Mammary epithelial cell (primary cell): ENCODE data around the gene AACS.

Experiments used
- EZH2 ChIP-seq: IDR thresholded peaks from 2 replicates; pipeline ENCODE4 v1.6.1; 2012; ENCODE audit warnings: low read length, inconsistent platforms, borderline replicate concordance
- TF ChIP-seq, protein P1 (sequence below), 2 donors: IDR thresholded peaks in 1 of 2; conservative IDR thresholded peaks in 1 of 2; 2 replicates each; pipeline ENCODE4 v1.5.1; 2011 to 2012; ENCODE audit warnings: inconsistent platforms in 2 of 2, low read length in 2 of 2, mild to moderate bottlenecking in 2 of 2, control low read depth in 1 of 2, low read depth in 1 of 2; ENCODE audit not compliant: insufficient read depth in 1 of 2; ENCODE audit errors: extremely low read depth in 1 of 2

DNA sequence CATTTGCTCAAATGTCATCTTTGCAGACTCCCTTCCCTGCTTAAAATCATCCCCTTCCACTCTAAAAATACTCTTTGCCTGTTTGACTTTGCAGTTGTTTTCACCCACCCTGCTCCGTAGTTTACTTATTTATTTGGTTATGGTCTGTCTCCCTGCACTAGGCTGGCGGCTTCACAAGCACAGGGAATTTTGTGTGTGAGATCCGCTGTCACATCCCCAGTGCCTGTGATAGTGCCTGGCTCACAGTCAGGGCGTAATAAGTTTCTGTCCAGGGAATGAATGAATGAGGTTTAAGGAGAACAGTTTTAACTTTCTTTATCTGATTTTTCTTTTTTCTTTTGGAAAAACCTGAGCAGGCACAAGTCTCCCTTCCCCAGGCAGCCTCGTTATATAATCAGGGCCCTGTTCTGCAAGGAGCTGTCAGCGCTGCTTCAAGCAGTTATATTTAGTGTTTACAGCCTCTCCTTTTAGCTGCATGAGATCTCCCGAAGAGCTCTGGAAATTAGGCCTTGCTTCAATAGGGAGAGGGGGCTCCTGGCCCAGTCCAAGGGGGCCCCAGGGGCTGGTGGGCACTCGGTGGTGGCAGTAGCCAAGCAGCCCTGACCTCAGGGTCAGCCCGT is 107.1 kb downstream of the AACS start:
- TF ChIP-seq, protein P1, sequence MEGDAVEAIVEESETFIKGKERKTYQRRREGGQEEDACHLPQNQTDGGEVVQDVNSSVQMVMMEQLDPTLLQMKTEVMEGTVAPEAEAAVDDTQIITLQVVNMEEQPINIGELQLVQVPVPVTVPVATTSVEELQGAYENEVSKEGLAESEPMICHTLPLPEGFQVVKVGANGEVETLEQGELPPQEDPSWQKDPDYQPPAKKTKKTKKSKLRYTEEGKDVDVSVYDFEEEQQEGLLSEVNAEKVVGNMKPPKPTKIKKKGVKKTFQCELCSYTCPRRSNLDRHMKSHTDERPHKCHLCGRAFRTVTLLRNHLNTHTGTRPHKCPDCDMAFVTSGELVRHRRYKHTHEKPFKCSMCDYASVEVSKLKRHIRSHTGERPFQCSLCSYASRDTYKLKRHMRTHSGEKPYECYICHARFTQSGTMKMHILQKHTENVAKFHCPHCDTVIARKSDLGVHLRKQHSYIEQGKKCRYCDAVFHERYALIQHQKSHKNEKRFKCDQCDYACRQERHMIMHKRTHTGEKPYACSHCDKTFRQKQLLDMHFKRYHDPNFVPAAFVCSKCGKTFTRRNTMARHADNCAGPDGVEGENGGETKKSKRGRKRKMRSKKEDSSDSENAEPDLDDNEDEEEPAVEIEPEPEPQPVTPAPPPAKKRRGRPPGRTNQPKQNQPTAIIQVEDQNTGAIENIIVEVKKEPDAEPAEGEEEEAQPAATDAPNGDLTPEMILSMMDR (conservative IDR thresholded peaks at IDR 0.05 in 1 of 2, IDR thresholded peaks at IDR 0.05 in 1 of 2; ENCODE audit: extremely low read depth in 1 of 2, insufficient read depth in 1 of 2, low read depth in 1 of 2, low read length in 2 of 2): no peak
- TF ChIP-seq EZH2: no peak
